HG03025 (cell line): ENCODE data around the gene MYO1C.

ENCODE experiments used
- ATAC-seq: cut with Tn5 transposase; IDR thresholded peaks from one replicate; pipeline ENCODE4 v1.9.1; 2021; ENCODE audit warnings: mild to moderate bottlenecking, moderate library complexity; ENCODE audit not compliant: unreplicated experiment, low FRiP score

The MYO1C gene

GRCh38 chr17:1486802-1487695 is 5.4 kb downstream of the MYO1C start:
- ATAC-seq, result no peak

GRCh38 chr17:1485423-1486376 is 6.8 kb downstream of the MYO1C start:
- ATAC-seq, result no peak

DNA sequence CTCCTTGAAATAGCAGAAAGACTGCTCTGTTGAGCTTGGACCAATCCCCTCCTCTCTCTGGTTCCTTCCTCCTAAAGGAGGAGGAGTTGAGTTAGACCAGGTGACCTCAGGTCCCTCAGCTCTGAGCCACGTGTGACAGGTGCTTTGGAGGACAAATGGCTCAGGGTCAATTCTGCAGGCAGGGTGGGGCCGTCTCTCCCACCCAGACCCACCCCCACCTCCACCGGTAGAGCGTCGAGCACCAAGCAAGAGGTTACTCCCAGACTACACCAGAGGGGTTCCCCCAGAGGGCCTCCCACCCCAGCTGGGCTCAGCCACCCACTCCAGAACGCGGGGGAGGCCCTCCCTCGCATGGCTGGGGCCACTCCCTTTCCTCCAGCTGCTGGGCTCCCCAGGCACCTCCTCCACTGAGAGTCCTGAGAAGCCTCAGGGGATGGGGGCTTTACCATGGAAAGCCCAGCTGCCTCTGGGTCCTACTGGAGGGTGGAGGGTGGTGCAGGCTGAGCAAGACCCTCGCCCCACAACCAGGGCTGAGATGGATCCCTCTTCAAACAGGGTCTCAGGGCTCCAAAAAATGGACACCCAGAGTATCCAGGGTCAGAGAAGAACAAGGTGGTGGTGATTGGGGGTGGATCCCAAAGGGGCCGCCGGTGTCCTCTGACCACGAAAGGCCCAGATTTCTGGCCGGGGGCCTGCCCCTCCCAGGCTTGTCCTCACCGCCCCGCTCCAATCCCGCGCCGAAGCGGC is 7.6 kb downstream of the MYO1C start:
- ATAC-seq, result no peak

- ATAC-seq, result no peak
Observed at GRCh38 chr17:1484060-1484535, 8.4 kb downstream of the MYO1C start.

- ATAC-seq, result no peak
Observed at GRCh38 chr17:1482680-1483079, 9.8 kb downstream of the MYO1C start.

DNA sequence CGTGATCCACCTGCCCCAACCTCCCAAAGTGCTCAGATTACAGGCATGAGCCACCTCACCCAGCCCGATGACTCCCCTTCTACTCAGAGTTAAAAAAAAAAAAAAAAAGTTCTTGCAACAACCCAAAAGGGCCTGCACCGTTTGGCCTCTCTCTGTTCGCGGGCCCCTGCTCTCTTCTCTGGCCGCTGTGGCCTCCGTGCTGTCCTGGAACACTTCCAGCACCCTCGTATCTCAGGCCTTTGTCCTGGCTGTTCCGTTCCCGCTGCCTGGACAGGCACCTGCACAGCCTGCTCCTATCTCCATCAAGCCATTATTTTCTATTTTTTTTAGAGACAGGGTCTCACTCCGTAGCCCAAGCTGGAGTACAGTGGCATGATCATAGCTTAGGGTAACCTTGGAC is 10.8 kb downstream of the MYO1C start:
- no peak for ATAC-seq

- no peak for ATAC-seq
Observed at GRCh38 chr17:1480747-1481465, 11.6 kb downstream of the MYO1C start.

GRCh38 chr17:1478418-1478817 is 14.1 kb downstream of the MYO1C start:
- no peak for ATAC-seq

- ATAC-seq, result no peak
Observed at GRCh38 chr17:1475321-1475854, 17.1 kb downstream of the MYO1C start.

DNA sequence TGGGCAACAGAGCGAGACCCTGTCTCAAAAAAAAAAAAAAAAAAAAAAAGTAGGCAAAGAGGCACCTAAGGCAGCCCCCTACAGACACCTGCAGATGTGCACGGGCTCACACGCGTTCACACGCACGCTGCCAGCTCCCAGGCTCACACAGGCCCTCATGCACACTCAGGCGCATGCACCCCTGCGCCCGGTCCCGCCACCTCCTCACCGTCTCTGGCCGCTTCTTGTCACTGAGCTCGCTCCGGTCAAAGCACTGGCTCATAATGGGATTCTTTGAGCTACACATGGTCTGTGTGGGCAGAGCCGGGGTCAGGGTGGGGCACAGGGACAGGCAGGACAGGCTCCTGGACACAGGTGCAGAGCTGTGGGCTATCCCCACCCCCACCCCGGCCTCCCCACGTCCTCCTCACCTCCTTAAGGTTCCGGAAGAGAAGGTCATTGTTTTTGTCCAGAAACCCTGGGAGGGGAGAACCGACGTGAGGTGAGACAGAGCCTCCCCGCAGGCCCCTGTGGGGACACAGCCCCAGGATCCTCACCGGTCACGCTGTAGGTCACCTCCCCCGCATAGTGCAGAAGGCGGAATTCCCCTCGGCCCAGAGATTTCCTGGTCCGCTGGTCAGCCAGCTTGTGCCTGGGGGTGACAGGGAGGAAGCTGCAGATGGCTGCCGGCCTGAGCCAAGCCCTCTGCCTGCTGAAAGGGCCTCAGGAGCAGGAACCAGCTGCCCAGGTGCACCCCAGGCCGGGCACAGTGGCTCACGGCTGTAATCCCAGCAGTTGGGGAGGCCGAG is 17.9 kb downstream of the MYO1C start:
- ATAC-seq, result no peak

GRCh38 chr17:1473841-1474240 is 18.6 kb downstream of the MYO1C start:
- no peak for ATAC-seq

GRCh38 chr17:1473170-1473569 is 19.3 kb downstream of the MYO1C start:
- ATAC-seq, result no peak

DNA sequence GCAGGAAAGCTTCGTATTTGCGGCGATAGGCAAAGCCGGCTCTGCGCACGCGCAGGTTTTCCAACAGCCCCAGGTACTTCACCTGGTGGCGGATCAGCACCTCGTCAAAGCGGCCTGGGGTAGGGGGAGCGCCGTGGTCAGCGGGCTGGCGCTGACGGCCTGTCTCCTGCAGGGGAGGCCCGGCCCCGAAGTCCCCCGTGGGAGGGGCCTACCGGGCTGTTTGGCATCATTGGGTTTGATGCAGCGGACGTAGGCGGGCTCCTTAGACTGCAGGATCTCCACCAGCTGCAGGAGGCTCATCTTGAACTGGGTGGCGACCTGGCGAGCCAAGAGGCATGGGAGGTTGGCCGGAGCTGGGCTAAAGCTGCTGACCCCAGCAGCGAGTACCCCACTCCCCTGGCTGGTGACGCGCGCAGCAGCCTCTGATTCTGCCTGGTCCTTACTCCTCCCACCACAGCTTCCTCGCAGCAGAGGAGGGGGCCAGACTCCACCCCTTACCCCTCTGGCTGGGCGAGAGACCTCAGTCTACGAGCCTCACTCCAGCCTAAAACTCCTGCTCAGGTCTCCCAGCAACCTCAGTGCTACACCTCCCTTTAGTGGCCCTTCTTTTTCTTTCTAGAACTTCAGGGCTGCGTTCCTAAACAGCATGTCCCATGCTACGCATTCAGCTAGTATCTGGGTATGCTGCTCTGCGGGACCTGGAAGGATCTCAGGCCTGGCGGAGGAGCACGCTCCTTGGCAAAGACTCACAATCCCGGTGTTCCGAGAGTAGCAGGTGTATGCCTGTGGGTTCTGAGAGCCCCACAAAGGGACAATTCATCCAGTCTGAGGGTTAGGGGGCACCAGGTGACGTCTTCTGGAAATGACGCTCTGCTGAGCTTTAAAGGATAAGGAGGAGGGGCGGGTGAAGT is 20.3 kb downstream of the MYO1C start:
- no peak for ATAC-seq

DNA sequence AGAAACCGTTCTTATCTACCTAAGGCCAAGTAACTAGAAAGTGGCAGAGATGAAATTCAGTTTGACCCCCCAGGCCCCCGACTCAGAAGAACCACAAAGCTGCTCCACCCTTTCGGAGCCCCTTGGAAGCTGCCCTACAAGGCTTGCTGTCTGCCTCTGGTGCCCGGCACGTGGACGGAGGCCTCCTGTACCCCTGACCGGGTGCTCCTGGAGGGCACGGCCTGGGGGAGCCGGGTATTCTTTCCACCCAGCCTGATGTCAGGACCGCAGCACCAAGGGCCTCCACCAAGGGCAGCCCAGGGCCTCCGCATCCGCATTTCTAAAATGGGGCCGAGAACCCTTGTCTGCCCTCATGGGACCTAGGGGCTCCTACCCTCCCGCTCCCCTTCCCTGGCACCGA is 21.0 kb downstream of the MYO1C start:
- no peak for ATAC-seq

GRCh38 chr17:1470755-1471462 is 21.6 kb downstream of the MYO1C start:
- ATAC-seq, result no peak

GRCh38 chr17:1470071-1470754 is 22.3 kb downstream of the MYO1C start:
- ATAC-seq, result no peak
